EH (cell line): ENCODE results near the gene GABBR2.

Experiments used
- DNase-seq: peaks from one replicate; pipeline ENCODE4 v3.0.0-alpha.2; 2015; ENCODE audit warnings: low read depth

GABBR2 gene

DNA sequence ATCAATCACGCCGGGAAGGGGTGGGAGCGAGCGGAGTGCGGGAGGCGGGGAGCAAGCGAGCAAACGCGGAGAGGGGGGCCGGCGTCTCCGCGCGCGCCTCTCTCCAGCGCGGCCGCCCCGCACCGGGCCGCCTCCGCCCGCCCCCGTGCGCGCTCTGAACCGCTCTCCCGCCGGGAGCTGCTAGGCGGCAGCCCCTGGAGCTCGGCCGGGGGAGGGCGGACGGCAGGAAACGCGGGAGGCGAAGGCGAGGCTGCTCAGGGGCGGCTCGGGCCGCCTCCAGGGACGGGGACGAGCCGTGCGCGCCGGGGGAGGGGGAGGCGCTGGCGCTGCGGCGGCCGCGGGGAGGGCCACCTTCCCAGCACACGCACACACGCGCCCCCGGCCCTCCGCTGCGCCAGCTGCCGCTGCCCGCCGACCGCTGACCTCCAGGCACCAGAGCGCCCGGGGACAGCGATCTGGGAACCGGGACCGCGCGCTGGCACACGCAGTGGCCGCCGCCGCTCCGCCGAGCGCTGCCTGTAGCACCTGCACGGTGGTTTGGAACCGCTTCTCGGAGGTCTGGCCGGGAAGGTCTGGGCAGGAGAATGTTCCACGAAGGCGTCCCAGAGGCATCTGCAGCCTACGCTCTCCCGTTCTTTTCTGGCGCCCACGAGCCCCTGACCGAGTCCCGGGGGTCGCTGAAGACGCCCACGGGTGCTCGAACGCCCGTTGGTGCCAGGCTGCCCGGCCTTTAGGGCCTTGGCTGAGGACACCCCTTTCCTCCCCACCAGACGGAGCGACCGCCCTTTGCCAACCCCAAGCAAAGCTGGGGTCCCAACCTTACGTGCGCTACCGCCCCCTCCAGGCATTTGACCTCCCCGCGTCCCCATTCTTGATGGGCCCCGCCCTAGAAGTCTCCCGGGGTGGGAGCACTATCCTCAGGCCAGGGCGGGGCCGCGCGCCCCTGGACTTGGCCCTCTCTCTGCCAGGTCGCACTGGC lies at the start of gene GABBR2:
TSS of gene GABBR2 (minus strand) at position 3 of the 979 bp plus-strand sequence. CDS start 198 bp downstream, outside the sequence.
- no peak for DNase-seq

DNA sequence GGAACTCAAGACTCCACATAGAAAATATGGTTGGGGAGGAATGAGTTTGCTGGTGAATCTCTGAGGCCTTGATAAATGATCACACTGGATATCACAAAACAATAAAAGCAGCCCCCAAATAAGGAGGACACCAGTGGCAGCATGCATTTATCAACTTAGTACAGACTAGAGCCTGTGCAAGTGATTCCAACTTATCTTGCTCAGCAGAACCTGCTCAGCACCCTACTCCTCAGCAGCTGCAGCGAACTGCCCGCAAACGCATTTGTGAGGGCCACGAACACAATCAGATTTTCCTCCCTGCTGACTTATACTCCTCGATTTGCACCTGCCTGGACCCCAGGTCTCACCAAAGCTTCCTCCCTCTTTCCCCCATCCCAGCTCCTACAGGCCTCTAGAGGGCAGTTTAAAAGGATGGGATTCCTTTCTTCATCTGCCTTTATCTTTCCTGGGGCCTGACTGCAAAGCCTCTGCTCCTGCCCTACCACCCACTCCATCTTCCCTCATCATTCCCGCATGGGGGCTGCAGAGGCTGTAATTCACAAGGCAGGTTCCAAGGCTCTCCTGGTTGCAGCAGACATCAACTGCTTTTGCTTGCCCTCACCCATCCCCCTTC lies 46.4 kb upstream of the GABBR2 start:
- no peak for DNase-seq

DNA sequence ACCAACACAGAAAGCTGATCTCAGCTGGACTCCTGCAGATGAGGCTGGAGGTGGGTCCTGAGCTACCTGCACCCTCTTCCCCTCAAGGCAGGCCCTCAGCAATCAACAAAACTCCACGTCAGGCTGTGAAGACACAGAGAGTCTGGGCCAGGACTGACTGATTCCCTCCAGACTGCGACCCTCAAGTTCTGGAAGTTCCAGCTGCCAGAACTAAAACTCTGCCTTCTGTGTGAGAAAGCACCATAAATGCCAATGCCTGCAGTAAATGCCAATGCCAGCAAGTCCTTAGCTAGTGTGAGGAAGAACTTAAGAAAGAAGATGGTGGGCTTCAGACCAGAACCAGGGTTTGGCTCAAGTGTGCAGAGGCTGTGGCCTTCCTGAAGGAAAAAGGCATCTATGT lies 42.5 kb upstream of the GABBR2 start:
- DNase-seq: no peak

DNA sequence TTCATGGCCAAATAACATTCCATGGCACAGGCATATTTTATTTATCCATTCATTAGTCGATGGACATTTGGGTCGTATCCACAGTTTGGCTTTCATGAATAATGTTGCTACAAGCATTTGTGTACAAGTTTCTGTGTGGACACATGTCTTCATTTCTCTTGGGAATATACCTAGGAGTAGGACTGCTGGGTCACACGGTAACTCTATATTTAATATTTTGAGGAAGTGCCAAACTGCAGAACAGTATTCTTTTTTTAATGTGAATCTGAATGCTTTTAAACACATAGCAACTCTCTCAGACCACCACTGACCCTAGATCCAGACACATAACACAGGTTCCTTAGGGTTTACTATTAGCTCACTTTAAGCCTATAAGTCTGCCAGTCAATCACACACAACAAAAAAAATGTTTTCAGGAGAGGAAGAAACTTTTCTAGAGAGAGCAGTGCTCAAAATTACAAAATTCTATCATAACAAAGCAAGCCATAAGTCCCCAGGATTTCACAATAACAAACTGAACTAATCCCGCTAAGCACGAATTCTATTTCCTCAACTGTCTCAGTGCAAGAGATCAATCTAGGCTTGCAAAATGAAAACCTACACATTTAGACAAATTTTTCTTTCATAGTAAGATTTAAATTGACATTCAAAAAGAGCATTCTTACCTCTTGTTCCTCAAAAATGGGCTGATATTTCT lies 41.8 kb upstream of the GABBR2 start:
- DNase-seq: no peak

DNA sequence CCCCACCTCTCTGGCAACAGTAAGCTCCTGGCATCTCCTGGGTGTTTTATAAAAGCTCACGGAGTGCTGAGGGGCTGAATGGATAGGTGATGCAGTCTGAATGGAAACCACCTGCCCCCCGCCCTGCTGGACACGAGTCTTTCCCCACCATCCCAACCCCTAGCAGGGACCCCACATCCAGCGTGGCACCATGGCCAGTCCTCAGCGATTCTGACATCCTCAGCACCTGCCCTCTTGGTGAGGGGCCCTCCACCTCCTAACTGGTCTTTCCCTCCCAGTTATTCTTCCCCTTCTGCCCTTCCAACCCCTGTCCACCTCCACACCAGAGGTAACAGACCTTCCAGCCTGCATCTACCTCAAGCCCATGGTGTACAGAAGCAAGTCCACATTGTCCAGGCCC lies 38.7 kb upstream of the GABBR2 start:
- no peak for DNase-seq

DNA sequence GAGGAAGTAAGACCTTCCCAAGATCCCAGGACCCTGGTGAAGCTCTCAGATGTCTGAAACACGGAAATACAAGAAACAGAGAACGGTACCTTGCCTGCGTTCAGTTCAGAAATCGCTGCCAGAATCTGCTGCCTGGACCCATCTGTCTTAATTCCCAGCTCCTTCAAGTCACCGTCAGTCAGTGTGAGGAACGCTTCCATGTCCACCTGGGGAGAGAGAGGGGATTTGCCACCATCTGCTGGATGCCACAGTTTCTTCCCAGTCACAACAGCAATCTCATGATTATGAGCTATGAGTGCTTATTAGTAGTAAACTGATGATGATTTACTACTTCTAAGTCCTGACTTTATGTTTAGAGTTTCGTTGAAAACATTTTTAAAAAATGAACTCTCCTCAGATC lies 36.7 kb upstream of the GABBR2 start:
- no peak for DNase-seq

DNA sequence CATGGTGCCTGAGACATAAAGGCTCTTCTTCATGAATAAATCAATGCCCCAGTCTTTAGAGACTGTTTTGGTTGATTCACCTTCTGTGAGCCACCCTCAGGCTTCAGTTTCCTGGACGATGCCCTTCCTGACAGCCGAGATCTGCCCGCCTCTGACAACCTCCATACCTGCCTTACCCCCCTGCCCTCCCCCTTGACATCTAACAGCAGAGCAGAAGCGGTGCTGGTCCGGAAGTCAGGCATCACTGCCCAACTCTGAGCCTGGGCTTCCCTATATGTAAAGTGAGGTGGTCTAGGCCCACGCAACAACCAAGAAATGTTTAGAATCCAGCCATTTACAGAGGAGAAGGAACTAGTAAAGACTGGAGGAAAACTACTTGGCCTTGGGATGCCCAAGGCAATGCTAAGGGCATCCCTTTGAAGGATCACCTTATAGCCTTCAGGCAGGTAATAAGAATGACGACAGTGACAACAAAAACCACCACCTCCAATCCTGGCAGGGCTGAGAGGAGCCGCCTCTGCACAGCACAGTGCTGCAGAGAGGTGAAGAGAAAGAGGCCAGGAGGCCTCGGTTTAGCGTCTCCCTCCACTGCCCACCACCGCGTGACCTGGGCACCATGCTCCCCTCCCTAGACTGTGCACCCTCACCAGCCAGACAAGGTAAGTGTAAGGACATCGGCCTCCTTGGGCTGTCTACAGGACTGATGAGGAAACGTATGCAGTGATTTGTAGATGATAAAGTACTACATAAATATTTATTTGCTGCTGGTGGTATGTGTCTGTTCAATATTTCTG lies 35.3 kb upstream of the GABBR2 start:
- no peak for DNase-seq

DNA sequence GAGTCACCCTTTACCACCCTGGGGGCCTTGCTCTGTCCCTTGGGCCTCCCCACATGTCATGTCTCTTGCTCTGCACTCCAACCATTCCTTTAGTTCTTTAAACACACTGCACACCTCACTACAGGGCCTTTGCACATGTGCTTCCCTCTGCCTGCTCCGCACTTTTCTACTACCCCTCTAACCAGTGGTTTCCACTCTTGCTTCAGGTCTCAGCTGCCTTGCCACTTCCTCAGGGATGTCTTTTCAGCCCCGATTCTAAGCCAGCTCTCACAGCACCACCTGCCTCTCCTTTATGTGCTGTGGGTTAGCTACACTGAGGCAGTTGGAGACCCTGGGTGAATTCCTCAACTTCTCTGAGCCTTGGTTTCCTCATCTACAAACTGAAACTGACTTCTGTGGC lies 34.6 kb upstream of the GABBR2 start:
- no peak for DNase-seq

DNA sequence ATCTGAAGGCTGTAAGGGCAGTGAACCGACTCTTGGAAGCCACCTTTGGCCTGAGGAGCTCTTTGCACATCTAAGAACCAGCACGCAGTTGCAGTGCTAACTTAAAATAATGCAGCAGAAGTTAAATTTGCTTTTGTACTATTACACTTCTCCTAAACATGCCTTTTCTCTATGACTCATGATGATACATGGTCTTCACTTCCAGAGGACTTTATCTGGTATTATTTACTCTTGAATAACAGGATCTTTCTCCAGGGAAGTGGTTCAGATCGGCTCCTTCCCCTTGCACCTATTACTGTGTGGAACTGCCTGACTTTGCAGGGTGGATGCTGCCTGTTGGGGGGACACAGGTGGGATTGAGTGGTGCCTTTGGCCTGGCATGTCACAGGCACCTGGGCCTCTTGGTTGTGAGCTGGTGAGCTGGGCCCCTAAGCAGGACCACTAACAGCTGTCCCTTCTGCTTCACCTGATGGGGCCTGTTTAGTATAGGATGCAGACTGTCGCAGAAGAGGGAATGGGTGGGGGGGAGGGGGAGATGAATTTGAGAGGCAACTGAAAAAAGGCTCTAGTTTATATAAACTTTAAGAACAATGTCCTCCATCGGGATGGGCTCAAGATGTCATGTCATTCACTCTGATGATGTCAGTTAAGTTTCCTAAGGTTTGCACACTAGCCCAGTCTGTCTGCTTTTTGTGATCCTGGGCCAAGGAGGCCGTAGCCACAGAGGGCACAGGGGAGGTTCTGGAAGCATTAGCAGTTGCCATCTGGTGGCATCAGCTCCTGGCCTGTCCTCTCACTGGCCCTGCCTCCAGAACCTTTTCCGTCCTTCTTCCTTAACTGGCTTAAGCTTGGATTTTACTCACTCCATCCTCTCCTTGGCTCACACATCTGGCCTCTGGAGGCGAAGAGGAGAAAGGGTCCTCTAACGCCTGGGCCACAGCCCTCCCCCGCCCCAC lies 33.9 kb upstream of the GABBR2 start:
- DNase-seq: peak; percentile 54

DNA sequence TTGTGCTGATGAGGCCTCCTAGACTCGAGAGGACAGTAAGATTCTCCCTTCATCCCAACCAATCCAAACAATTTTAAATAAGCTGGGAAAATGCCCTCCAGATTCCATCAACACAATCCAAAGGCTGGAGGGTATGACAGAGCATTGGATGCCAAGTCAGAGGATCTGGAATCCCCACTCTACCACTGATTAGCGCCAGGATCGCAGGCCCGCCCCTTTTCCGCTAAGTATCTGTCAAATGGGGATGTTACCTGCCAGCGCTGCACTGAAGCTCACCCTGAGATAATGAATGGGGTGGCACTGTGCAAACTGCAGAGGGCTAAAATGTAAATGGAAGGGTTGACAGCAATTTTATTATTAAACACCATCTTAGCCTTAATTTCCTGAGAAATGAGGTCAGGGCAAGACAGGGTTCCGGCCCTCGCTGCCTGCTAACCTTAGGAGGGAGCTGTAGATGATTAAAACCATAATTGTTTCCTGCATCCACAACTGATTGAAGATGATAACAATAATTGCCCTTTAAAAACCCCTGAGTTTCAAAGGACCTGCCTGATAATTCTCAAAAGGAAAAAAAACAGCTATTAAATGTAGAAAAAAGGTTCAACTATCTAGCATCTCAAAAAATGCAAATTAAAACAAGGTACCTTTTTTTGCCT lies 31.6 kb upstream of the GABBR2 start:
- no peak for DNase-seq

DNA sequence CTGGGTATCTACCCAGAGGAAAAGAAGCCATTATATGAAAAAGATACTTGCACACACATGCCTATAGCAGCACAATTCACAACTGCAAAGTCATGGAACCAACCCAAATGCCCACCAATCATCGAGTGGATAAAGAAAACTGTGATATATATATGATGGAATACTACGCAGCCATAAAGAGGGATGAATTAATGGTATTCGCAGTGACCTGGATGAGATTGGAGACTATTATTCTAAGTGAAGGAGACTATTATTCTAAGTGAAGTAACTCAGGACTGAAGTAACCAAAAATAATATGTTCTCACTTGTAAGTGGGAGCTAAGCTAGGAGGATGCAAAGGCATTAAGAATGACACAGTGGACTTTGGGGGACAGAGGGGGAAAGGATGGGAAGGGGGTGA lies 30.0 kb upstream of the GABBR2 start:
- DNase-seq: no peak

DNA sequence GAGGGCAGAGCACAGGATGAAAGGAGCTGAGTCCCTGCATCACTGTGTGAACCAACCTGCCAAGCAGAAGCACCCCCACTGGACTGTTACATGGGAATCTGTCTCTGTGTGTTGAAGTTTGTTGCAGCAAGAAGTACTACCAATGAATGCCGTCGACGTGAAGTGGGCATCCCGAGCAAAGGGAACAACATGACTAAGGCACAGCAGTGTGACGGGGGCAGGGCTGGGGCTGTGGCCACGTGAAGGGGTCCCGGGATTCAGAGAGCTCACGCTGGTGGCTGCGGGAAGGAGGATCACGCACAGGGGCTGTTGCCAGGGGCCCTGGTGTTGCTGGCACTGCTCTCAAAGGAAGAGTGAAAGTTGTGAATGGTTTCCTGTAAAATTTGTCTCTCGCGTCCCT lies 27.5 kb upstream of the GABBR2 start:
- no peak for DNase-seq

DNA sequence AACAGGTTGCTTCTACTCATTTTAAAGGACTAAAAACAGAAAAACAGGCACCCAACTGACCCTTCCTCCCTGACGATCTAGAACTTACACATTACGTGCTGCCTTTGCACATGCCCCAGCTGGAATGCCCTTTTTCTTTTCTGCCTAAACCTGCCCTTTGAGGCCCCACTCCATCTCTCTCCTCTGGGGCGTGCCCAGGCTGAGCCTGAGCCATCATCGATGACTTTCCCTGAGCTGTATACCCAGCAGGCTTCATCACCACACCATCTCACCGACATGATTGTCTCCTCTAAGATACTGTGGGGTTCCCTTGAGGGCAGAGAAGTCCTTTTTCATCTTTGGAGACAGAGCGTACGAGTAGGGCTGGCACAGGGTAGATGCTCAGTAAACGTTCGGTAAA lies 24.1 kb upstream of the GABBR2 start:
- no peak for DNase-seq

DNA sequence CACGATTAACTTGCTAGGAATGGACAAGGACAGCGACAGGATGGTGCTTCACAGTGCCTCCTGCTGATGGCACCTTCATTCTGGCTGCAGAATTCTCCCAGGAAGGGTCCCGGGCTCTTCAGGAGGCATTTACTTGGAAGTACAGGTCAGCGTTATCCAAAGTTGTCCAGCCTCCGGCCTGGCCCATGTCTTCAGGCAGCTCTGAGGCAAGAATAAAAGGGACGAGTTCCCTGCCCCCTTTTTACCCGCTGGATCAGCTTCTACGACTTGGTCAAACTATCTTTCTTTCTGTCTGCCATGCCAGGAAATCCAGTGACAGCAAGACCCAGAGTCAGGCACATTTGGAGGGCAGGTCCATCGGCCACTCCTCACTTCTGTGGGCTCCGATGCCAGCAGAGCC lies 23.4 kb upstream of the GABBR2 start:
- DNase-seq: no peak

DNA sequence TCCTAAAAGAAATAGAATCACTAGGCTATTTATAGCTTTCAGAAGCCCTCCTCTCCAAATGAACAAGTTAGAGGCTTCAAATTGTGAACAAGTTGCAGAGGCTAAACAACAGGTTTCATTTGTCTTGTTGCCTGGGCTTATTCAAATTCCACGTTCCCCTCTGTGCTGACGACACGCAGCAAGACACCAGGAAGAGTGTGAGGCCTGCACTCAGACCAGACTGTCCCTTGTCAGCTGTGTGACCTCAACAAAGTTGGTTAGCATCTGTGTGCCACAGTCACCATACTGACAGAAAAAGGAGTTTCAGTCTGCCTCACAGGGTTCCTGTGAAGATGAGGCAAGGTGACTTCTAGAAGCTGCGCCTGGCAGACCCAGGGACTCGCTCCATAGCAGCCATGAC lies 22.1 kb upstream of the GABBR2 start:
- no peak for DNase-seq

DNA sequence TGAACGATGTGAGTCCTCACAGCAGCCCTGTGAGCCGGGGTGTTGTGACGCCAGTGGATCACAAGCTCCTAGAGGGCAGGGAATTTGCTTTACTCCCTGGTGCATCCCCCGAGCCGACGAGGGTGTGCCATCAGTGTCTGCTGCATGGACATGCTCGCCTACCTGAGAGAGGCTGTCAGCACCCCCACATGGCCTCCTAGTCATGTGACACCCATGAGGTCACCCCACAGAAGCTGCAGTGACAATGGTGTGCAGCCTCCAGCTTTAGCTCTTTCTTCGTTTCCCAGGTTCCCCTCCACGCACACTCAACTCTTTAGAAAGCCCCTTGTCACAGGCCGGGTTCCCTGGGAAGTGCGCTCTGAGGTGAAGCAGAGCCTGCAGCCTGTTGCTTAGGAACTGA lies 19.8 kb upstream of the GABBR2 start:
- no peak for DNase-seq

DNA sequence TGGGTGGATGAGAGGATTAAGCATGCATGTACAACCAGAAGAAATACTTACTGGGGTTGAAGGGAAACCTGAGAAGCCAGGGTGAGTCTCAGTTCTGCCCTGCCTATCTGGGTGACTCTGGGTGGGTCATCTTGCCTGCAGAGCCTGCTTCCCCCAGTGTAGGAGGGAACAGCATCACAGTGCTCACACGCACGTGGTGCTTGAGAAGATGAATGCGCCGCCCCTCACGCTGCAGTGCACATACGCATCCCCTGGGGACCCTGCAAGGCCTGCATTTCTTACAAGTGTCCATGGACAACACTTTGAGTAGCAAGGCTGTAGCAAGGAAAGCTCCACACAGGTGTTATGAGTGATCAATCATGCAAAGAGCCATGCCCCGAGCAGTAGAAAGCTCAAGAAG lies 18.7 kb upstream of the GABBR2 start:
- no peak for DNase-seq

DNA sequence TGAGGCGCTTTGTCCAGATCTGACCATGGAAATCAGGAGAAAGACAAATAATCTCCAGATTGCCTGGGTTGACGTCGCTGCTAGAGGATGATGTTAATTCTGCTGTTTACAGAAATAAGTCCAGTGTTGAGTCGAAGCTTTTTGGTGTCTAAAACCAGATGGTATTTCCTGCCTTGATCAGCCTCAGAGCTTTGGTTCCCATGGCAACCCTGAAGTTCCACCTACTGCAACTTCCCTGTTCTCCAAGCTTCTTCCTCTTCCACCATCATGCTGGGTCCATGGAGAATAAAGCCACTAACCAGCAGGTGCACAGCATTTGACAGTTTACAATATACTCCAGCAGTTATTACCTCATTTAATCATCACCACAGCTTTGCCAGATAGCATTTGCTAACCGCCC lies 18.0 kb upstream of the GABBR2 start:
- DNase-seq: peak; percentile 74

DNA sequence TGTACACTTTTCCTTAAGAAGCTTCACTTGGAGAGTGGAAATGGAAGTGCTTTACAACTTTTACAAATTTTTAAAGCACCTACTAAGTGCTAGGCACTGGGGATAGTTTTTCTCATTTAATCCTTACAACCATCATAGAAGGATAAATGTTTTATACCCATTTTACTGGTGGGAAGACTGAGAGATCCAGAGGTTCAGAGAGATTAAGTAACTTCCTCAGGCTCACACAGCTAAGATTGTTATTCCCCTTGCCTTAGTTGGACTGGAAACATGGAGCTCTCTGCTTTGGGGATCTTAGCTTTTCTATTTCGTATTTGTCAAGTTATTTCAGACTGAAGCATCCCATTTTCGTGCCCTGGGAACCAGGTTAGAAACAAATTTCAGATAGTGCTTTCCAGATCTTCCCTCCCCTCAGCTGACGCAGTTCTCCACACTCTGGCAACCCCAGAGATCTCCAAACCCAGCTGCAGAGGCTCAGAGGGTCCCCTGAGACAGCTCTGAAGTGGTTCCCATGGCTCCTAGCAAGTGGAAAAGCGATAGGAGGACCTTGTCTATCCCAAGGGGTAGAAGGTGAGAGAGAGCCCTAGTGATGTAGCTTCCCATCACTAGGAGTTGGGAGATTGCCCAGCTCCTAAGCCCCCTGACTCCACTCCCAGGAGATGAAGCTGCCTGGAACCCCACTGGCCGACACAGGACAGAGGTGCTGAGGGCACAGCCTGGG lies 16.2 kb upstream of the GABBR2 start:
- no peak for DNase-seq

DNA sequence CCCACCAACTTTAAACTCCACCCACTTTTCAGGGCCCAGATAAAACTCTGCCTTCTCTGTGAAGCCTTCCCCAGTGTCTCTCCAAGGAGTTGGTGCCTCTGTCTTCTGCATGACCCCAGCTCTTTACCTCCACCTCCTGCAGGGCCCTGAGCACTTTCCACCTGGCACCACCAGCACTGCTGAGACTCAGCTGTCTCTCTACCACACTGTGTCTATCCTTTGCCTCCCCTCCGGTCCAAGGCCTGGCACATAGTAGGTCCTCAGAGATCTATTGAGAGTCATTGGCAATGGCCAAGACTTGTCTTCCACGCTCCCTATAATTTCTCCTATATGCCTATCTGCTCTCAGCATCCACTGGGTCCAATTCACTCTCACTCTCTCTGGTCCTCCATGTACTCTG lies 12.9 kb upstream of the GABBR2 start:
- DNase-seq: no peak
